SU-DHL-6 (cell line): ENCODE measurements around the gene CHST6.

Source experiments
- EZH2phosphoT487 ChIP-seq: fragments of 200-600 bp; sonication (generic), shearing (Covaris generic); conservative IDR thresholded peaks from 2 replicates; pipeline ENCODE4 v1.6.1; 2018; ENCODE audit warnings: mild to moderate bottlenecking, antibody characterized with exemption, low read length, moderate library complexity, mixed read lengths
- TF ChIP-seq, protein P1 (sequence below): fragments of 200-600 bp; sonication (generic); IDR thresholded peaks from one replicate; pipeline ENCODE4 v1.5.1; 2017; ENCODE audit warnings: antibody characterized with exemption, mild to moderate bottlenecking, low read length, moderate library complexity; ENCODE audit not compliant: insufficient read depth, poor library complexity, severe bottlenecking

DNA sequence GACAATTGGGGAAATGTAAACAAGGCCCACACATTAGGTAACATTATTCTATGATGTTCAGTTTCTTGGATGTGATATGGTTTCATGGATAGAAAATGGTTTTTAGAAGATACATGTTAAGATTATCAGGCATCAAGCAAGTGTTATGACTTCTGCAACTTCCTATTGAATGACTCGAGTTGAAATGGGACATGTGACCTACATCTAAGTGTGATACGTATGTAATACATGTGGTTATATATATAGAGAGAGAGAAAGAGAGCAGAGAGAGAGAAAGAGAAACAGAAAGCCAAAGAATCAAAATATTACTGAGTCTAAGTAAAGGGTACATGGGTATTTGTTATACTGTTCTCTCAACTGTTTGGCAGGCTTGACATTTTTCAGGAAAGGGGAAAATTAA lies 32.4 kb downstream of the CHST6 start:
- TF ChIP-seq, protein P1, sequence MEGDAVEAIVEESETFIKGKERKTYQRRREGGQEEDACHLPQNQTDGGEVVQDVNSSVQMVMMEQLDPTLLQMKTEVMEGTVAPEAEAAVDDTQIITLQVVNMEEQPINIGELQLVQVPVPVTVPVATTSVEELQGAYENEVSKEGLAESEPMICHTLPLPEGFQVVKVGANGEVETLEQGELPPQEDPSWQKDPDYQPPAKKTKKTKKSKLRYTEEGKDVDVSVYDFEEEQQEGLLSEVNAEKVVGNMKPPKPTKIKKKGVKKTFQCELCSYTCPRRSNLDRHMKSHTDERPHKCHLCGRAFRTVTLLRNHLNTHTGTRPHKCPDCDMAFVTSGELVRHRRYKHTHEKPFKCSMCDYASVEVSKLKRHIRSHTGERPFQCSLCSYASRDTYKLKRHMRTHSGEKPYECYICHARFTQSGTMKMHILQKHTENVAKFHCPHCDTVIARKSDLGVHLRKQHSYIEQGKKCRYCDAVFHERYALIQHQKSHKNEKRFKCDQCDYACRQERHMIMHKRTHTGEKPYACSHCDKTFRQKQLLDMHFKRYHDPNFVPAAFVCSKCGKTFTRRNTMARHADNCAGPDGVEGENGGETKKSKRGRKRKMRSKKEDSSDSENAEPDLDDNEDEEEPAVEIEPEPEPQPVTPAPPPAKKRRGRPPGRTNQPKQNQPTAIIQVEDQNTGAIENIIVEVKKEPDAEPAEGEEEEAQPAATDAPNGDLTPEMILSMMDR, result no peak
- no peak for TF ChIP-seq EZH2phosphoT487
